Urinary bladder (tissue), 4 donors: ENCODE measurements around the gene FNDC3B. TPM values are rescaled to one million over a fixed set of nuclear protein-coding genes. Genes with fewer than 3 reads are reported as not detected.
A peak's percentile ranks its signal among the peaks of the same experiment; 100 is the strongest.

Source experiments
- DNase-seq: peaks from one replicate; pipeline ENCODE4 v3.0.0-alpha.2; 2015; ENCODE audit errors: extremely low spot score
- H3K27ac ChIP-seq: one replicate; pipeline ENCODE4 v1.5.1; 2013; ENCODE audit warnings: low read depth, mild to moderate bottlenecking, moderate library complexity
- H3K36me3 ChIP-seq: one replicate; pipeline ENCODE4 v1.6.1; 2013; ENCODE audit warnings: mild to moderate bottlenecking, moderate library complexity; ENCODE audit not compliant: insufficient read depth
- H3K4me1 ChIP-seq: one replicate; pipeline ENCODE4 v1.6.1; 2013; ENCODE audit warnings: mild to moderate bottlenecking, moderate library complexity; ENCODE audit not compliant: insufficient read depth
- H3K4me3 ChIP-seq: one replicate; pipeline ENCODE4 v1.5.1; 2013; ENCODE audit warnings: low read depth, low read length
- WGBS: extraction: QIAGEN DNeasy Blood & Tissue Kit; methylation state at CpG from one replicate; pipeline ENCODE4 v1.1.7; 2013; 5-methylcytosine and 5-hydroxymethylcytosine counted together
- polyA plus RNA-seq: library from polyadenylated mRNA; stranded (reverse); fragments of 200-250 nt; gene quantifications from one replicate; pipeline ENCODE4 v1.2.3, GENCODE V29; 2013
- total RNA-seq: library from RNA; depleted of rRNA; stranded (reverse); fragments of >200 nt; gene quantifications from one replicate; pipeline ENCODE4 v1.2.3, GENCODE V29; 2014
- donor health status: healthy with polysubstance abuse.
- donor health status: healthy.

FNDC3B gene
- total and polyA plus RNA-seq, 2 donors = 22.0 to 228 TPM

GRCh38 chr3:172189213-172189612 lies 149.8 kb downstream of the FNDC3B start:
- H3K36me3 ChIP-seq = no peaks in the 10 kb centered on the region
- DNase-seq = no peak
- no peak overlapping the region for H3K27ac ChIP-seq
- no peak overlapping the region for H3K4me3 ChIP-seq
- H3K4me1 ChIP-seq = no peaks in the 10 kb centered on the region
- WGBS = 76% methylated on average over 2 of the region's 2 CpGs

DNA sequence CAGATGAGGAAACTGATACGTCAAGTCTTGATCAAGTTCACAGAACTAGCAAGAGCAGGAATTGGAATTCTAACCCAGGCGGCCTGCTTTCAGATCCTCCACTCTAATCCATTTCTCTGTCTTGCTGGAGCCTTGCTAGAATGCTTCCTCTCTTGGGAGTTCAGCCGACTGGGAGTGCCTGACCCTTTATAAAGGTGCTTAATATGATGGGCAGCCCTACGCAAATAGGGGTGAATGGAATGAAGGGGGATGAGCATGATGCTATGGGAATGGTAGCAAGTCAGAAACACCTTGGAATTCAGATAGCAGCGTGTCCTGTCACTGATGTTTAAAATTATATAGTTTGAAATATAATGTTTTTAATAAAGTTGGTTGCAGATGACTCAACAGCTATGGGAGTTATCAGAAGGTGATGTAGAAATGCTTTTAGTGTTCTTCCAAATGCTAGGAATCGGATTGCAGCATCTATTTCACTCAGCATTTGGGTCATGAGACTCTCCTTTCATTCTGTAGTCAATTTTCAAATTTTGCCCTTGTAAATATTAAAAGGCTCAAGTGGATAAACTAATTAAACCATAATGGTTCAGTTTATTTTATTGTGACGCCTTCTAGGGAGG lies 150.7 kb downstream of the FNDC3B start:
- Histone ChIP-seq H3K4me3 (no peak overlapping the region), H3K27ac (no peak overlapping the region), H3K4me1 (no peaks in the 10 kb centered on the region), H3K36me3 (no peaks in the 10 kb centered on the region)
- no peak for DNase-seq
- 87% methylated on average over 7 of the region's 7 CpGs for WGBS

- DNase-seq = no peak
- H3K36me3 ChIP-seq = no peaks in the 10 kb centered on the region
- H3K4me1 ChIP-seq = no peaks in the 10 kb centered on the region
- WGBS = 93% methylated on average over 3 of the region's 3 CpGs
- H3K4me3 ChIP-seq = no peak overlapping the region
- no peak overlapping the region for H3K27ac ChIP-seq
Observed at GRCh38 chr3:172190980-172191379, 151.6 kb downstream of the FNDC3B start.

- H3K4me3 ChIP-seq = no peak overlapping the region
- no peaks in the 10 kb centered on the region for H3K36me3 ChIP-seq
- WGBS = 96% methylated on average over 4 of the region's 4 CpGs
- H3K4me1 ChIP-seq = no peaks in the 10 kb centered on the region
- no peak for DNase-seq
- H3K27ac ChIP-seq = no peak overlapping the region
Observed at GRCh38 chr3:172191629-172192028, 152.3 kb downstream of the FNDC3B start.

DNA sequence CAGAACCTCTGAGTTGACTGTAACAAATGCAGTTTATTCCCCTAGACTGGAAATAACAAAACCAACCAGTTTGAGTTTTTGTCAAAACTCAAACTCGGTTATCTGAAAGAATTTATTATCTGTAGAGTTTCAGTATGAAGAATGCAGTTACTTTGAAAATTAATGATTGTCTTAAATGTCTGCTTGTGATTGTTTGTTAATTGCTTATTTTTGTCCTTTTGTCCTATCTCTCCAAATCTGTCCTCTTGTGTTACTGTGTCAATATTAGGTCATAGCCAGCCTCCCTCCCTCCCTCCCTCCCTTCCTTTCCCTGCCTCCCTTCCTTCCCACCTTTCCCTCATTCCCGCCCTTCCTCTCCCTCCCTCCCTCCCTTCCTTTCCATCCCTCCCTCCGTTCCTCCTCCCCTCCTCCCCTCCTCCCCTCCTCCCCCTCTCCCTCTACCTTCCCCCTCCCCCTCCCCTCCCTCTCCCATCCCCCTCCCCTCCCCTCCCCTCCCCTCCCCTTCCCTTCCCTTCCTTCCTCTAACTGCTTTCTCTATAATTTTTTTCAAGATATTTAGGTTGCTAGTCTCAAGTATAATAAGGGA lies 153.5 kb downstream of the FNDC3B start:
- H3K36me3 ChIP-seq = no peaks in the 10 kb centered on the region
- WGBS = 74% methylated on average over 3 of the region's 3 CpGs
- no peak for DNase-seq
- H3K27ac ChIP-seq = no peak overlapping the region
- H3K4me3 ChIP-seq = no peak overlapping the region
- no peaks in the 10 kb centered on the region for H3K4me1 ChIP-seq

- no peak for DNase-seq
- Histone ChIP-seq H3K4me3 (no peak overlapping the region), H3K36me3 (no peaks in the 10 kb centered on the region), H3K4me1 (no peaks in the 10 kb centered on the region), H3K27ac (no peak overlapping the region)
- WGBS = 98% methylated on average over 1 of the region's 1 CpG
Observed at GRCh38 chr3:172193436-172193835, 154.1 kb downstream of the FNDC3B start.

- no peak overlapping the region for H3K27ac ChIP-seq
- no peaks in the 10 kb centered on the region for H3K36me3 ChIP-seq
- DNase-seq = no peak
- no peaks in the 10 kb centered on the region for H3K4me1 ChIP-seq
- H3K4me3 ChIP-seq = no peak overlapping the region
- 56% methylated on average over 4 of the region's 4 CpGs for WGBS
Observed at GRCh38 chr3:172194702-172195406, 155.5 kb downstream of the FNDC3B start.

DNA sequence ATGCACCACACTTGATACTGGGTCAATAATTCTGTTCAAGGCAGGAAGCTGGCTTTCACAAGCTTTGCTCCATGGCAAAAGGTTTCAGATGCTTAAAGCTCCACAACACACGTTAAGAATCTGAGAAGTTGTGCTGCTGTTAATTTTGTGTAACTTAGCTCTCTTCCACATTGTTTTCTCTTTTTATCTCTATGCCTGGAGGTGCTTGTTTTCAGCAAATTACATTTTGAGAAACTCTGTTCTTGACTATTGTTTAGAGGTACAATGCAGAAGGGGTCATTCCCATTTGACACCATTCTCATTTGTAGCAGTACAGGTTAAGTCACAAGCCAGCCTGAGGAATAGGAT lies 156.0 kb downstream of the FNDC3B start:
- no peaks in the 10 kb centered on the region for H3K4me1 ChIP-seq
- 29% methylated on average over 1 of the region's 1 CpG for WGBS
- H3K4me3 ChIP-seq = no peak overlapping the region
- H3K27ac ChIP-seq = no peak overlapping the region
- H3K36me3 ChIP-seq = no peaks in the 10 kb centered on the region
- no peak for DNase-seq

DNA sequence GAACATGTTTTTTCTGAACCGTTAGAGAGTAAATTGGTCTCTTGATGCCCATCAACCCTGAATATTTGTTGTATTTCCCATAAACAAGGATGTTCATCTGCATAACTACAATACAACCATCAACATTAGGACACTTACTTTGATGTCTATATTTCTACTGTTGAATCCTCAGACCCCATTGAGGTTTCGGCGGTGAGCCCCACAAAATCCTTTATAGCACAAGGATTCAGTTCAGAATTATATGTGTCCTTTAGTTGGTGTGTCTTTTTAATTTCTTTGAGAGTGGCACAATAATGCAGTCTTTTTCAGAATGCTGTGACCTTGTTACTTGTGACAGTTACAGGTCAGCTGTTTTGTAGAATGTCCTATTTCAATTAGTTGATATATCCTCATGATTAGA lies 158.0 kb downstream of the FNDC3B start:
- Histone ChIP-seq H3K4me1 (no peaks in the 10 kb centered on the region), H3K36me3 (no peaks in the 10 kb centered on the region), H3K4me3 (no peak overlapping the region), H3K27ac (no peak overlapping the region)
- 90% methylated on average over 3 of the region's 3 CpGs for WGBS
- no peak for DNase-seq

DNA sequence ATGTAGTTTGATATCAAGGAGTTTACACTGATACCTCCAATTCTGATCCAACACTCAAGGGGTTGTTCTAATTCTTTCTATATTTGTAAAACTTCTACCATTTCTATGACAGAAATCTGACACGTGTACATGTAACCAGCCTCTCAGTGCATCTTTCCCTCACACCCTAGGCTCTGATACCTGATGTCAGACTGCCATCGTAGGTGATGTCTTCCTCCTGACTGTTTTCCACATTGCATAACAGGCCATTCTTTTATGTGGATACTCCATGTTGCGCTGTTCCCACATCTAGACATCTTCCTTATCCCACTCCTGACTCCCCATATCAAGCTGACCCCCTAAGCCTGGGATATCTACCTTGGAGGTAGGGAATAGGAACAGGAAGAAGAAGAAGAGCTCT lies 159.1 kb downstream of the FNDC3B start:
- Histone ChIP-seq H3K27ac (no peak overlapping the region), H3K4me3 (no peak overlapping the region), H3K36me3 (no peaks in the 10 kb centered on the region), H3K4me1 (no peaks in the 10 kb centered on the region)
- 99% methylated on average over 3 of the region's 3 CpGs for whole genome bisulfite sequencing
- DNase-seq = no peak

DNA sequence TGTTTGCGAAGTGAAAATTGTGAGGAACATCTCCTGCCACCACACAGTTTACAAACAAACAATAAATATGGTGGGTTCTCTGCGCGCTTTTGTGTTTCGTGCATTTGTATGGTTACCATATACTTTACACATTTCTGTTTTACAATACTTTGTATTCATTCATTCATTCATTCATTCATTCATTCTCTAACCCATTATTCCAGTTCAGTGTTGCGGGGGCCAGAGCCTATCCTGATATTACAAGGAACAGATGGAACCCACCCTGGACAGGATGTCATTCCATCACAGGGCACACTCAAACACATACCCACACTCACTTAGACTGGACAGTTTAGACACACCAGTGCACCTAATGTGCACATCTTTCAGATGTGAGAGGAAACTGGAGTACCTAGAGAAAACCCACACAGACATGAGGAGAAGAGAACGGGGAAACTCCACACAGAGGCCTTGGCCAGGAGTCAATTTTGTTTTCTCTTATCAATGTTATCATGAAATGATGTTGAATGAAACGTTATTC lies 160.5 kb downstream of the FNDC3B start:
- Histone ChIP-seq H3K36me3 (no peaks in the 10 kb centered on the region), H3K27ac (no peak overlapping the region), H3K4me1 (no peaks in the 10 kb centered on the region), H3K4me3 (no peak overlapping the region)
- 85% methylated on average over 7 of the region's 7 CpGs for WGBS
- no peak for DNase-seq

DNA sequence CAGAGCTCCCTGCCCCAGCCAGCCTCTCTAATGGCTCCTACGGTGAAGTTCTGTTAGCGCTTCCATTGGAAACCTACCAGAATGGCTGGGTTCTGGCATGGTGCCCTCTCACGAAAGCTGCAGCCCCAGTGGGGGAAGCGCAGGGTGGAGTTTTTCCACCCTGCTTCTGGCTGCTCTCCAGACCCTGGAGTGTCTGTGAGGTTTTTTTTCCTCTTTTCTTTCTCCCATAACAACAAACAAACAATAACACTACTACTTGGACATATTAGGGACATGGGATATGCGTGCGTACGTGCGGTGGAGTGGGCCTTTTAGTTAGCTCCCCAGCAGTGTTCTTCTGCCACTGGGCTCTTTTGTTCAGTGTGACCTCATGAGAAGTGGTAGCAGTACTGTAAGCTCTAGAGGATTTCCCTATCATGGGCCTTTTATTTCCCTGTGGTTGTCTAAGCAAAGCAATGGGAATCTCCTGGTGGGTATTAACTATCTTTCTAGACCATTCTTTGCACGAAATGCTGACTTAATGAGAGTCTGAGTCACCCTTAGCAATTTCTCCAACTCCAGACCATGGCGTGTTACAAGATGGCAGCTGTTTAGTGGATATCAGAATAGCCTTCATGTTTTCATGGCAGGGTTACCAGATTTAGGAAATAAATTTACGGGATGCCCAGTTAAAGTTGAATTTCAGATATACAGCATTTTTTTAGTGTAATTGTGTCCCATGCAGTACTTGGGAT lies 161.9 kb downstream of the FNDC3B start:
- H3K36me3 ChIP-seq = no peaks in the 10 kb centered on the region
- no peak overlapping the region for H3K4me3 ChIP-seq
- H3K4me1 ChIP-seq = no peaks in the 10 kb centered on the region
- peak overlapping the region; percentile 69 for H3K27ac ChIP-seq
- 24% methylated on average over 11 of the region's 11 CpGs for WGBS
- peak; percentile 29 for DNase-seq

GRCh38 chr3:172201870-172202236 lies 162.5 kb downstream of the FNDC3B start:
- peak; percentile 21 for DNase-seq
- H3K36me3 ChIP-seq = no peaks in the 10 kb centered on the region
- no peak overlapping the region for H3K4me3 ChIP-seq
- 12% methylated on average over 3 of the region's 3 CpGs for WGBS
- H3K4me1 ChIP-seq = no peaks in the 10 kb centered on the region
- no peak overlapping the region for H3K27ac ChIP-seq

GRCh38 chr3:172202797-172203196 lies 163.4 kb downstream of the FNDC3B start:
- Histone ChIP-seq H3K4me1 (no peaks in the 10 kb centered on the region), H3K36me3 (no peaks in the 10 kb centered on the region), H3K27ac (peak overlapping the region; percentile 10)

More at GRCh38 chr3:172202797-172203196, 163.4 kb downstream of the FNDC3B start:
- 74% methylated on average over 3 of the region's 3 CpGs for WGBS
- H3K4me3 ChIP-seq = no peak overlapping the region
- DNase-seq = no peak
